NCI-H2196 treated with DMSO at 0.1 percent for 48 hours (cell line): ENCODE data around the gene KHDC4.

Experiments
- DNase-seq: peaks from one replicate; lab custom pipeline; 2025; ENCODE audit not compliant: unreplicated experiment; lab: John Stamatoyannopoulos, UW

KHDC4 gene

GRCh38 chr1:155934097-155934935, at the start of gene KHDC4:
Gene KHDC4 (minus strand): TSS chr1:155934413. CDS start chr1:155934373, 40 bp downstream.
- peak; percentile 97 for DNase-seq

- peak; percentile 86 for DNase-seq
Measured at GRCh38 chr1:155983191-155984024, 49.2 kb upstream of the KHDC4 start.

- DNase-seq, result no peak
Measured at GRCh38 chr1:155982106-155982505, 47.9 kb upstream of the KHDC4 start.

GRCh38 chr1:155981266-155982088, 47.3 kb upstream of the KHDC4 start:
- no peak for DNase-seq

GRCh38 chr1:155979597-155980343, 45.6 kb upstream of the KHDC4 start:
- DNase-seq, result no peak

- no peak for DNase-seq
Measured at GRCh38 chr1:155978973-155979429, 44.8 kb upstream of the KHDC4 start.

- peak; percentile 37 for DNase-seq
Measured at GRCh38 chr1:155978325-155978972, 44.2 kb upstream of the KHDC4 start, which contains the start of gene ARHGEF2. Gene ARHGEF2 (minus strand): TSS chr1:155978547. CDS start chr1:155978427, 120 bp downstream.

GRCh38 chr1:155977690-155978324, 43.6 kb upstream of the KHDC4 start:
- no peak for DNase-seq

- DNase-seq, result no peak
Measured at GRCh38 chr1:155976913-155977689, 42.9 kb upstream of the KHDC4 start.

GRCh38 chr1:155976062-155976912, 42.1 kb upstream of the KHDC4 start:
- peak; percentile 36 for DNase-seq

- no peak for DNase-seq
Measured at GRCh38 chr1:155975375-155976061, 41.3 kb upstream of the KHDC4 start.

GRCh38 chr1:155974208-155975115, 40.2 kb upstream of the KHDC4 start:
- DNase-seq, result peak; percentile 70

GRCh38 chr1:155973723-155974122, 39.5 kb upstream of the KHDC4 start:
- no peak for DNase-seq

GRCh38 chr1:155971910-155972809, 37.9 kb upstream of the KHDC4 start:
- no peak for DNase-seq
